GM12892 (cell line): Measurements from ENCODE around the gene ASH1L.

Experiments
- POLR2A ChIP-seq: IDR thresholded peaks from 2 replicates; pipeline ENCODE4 v1.6.1; 2011; ENCODE audit warnings: low read depth, low read length, control low read depth
- POLR2AphosphoS5 ChIP-seq: IDR thresholded peaks from 2 replicates; pipeline ENCODE4 v1.6.1; 2011; ENCODE audit warnings: low read depth, low read length, control low read depth

- TF ChIP-seq POLR2AphosphoS5 (no peak), POLR2A (no peak)
Observed at GRCh38 chr1:155509064-155509463, 53.5 kb downstream of the ASH1L start.
